ENCODE results near the gene SNCAIP. TPM values are rescaled to one million over a fixed set of nuclear protein-coding genes. Genes with fewer than 3 reads are reported as not detected.

Gene SNCAIP
- polyA plus RNA-seq, 1 experiment: 1.5 TPM

DNA sequence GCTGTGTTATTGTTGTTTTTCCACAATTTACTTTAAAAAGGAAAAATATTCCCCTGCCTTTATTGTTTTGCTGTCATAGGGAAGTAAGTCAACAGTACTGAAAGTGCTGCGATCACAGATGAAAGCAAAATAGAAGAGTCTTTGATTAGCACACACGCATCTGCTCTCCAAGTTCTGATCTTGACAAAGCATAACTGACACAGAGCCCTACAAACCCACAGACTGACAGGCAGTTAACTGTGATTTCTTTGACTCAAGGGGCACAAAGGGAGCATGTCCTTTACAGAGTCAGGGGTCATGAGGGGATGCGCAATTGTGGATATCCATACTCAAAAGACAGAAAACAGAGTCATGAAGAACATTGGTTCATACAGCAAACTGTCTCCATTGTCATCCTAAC is 123.7 kb downstream of the SNCAIP start:
- ChIA-PET CTCF (no interaction called here), POLR2A (no interaction called here)
- H3K27me3 ChIP-seq (ENCODE audit: control insufficient read depth, insufficient read depth, low read length): no peaks in the 10 kb centered on the region
- no peak for DNase-seq (ENCODE audit: low read depth)
- no peaks in the 10 kb centered on the region for H3K36me3 ChIP-seq (ENCODE audit: control insufficient read depth, insufficient read depth, low read length)
- TF ChIP-seq, protein P1, sequence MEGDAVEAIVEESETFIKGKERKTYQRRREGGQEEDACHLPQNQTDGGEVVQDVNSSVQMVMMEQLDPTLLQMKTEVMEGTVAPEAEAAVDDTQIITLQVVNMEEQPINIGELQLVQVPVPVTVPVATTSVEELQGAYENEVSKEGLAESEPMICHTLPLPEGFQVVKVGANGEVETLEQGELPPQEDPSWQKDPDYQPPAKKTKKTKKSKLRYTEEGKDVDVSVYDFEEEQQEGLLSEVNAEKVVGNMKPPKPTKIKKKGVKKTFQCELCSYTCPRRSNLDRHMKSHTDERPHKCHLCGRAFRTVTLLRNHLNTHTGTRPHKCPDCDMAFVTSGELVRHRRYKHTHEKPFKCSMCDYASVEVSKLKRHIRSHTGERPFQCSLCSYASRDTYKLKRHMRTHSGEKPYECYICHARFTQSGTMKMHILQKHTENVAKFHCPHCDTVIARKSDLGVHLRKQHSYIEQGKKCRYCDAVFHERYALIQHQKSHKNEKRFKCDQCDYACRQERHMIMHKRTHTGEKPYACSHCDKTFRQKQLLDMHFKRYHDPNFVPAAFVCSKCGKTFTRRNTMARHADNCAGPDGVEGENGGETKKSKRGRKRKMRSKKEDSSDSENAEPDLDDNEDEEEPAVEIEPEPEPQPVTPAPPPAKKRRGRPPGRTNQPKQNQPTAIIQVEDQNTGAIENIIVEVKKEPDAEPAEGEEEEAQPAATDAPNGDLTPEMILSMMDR (IDR thresholded peaks at IDR 0.05; ENCODE audit: insufficient read depth, low read depth, low read length): no peak
- H3K4me3 ChIP-seq (ENCODE audit: low read depth, low read length): no peak overlapping the region

DNA sequence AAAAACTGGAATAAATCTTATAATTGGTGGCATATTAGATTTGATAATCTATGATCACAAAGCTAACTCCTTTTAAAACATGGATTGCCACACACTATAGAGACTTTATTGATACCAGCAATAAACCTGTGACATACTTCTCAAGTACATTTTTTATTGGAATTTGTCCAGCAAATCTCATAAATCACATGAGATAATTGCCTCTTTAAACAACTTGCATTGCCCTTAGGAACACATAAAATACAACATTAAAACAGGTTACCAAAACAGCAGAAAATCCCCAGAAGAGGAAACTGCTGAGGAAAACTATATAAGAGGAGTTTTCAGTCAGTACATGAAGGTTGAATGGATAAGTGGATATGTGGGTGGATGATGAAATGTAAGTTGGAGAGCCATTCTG is 124.6 kb downstream of the SNCAIP start:
- ChIA-PET POLR2A (no interaction called here), CTCF (no interaction called here)
- no peak for DNase-seq (ENCODE audit: low read depth)
- Histone ChIP-seq H3K27me3 (ENCODE audit: control insufficient read depth, insufficient read depth, low read length) (no peaks in the 10 kb centered on the region), H3K4me3 (ENCODE audit: low read depth, low read length) (no peak overlapping the region), H3K36me3 (ENCODE audit: control insufficient read depth, insufficient read depth, low read length) (no peaks in the 10 kb centered on the region)
- TF ChIP-seq, protein P1 (IDR thresholded peaks at IDR 0.05; ENCODE audit: insufficient read depth, low read depth, low read length): no peak

DNA sequence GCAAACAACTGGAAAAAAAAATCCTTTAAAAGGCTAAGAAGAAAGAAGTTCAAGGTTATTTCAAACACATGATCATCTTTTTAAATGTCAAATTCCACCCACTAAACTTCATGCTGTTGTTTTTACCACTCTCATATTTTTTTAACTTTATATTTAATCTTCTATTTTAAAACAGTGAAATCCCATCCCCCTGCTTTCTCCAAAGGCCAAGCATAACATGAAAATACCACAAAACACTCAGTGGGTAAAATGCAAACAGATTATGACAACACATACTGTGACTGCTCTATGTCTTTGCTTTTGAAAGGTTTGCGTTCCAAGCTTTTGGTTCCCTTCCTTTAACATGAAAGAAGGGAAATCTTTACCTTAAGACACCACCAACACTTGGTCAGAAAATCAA is 127.6 kb downstream of the SNCAIP start:
- POLR2A ChIA-PET: no interaction called here

DNA sequence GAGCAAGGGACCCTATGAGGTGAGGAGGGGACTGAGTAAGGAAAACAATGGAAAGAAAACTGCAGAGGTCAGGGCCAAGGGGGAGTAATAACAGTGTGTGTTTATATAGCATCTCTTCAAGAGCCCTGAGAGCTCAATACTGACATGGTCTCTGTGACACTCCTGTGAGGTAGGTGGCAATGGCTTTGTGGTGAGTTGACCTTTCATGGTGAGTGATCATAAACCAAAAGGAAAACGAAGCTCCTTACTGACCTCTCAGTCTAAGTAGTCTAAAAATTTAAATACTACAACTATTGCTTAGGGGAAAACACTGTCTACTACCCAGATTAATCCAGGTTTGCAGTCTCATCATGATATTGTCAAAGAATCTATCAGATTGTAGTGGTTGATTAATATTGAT is 130.9 kb downstream of the SNCAIP start:
- ChIA-PET POLR2A (no interaction called here), CTCF (no interaction called here)
- H3K27me3 ChIP-seq (ENCODE audit: control insufficient read depth, insufficient read depth, low read length): no peaks in the 10 kb centered on the region
- TF ChIP-seq, protein P1 (IDR thresholded peaks at IDR 0.05; ENCODE audit: insufficient read depth, low read depth, low read length): no peak
- DNase-seq (ENCODE audit: low read depth): no peak
- no peak overlapping the region for H3K4me3 ChIP-seq (ENCODE audit: low read depth, low read length)
- H3K36me3 ChIP-seq (ENCODE audit: control insufficient read depth, insufficient read depth, low read length): no peaks in the 10 kb centered on the region

More for the DNA sequence above, 127.6 kb downstream of the SNCAIP start:
- CTCF ChIA-PET: no interaction called here
- no peaks in the 10 kb centered on the region for H3K36me3 ChIP-seq (ENCODE audit: control insufficient read depth, insufficient read depth, low read length)
- H3K27me3 ChIP-seq (ENCODE audit: control insufficient read depth, insufficient read depth, low read length): no peaks in the 10 kb centered on the region
- DNase-seq (ENCODE audit: low read depth): no peak
- no peak overlapping the region for H3K4me3 ChIP-seq (ENCODE audit: low read depth, low read length)
- TF ChIP-seq, protein P1 (IDR thresholded peaks at IDR 0.05; ENCODE audit: insufficient read depth, low read depth, low read length): no peak

DNA sequence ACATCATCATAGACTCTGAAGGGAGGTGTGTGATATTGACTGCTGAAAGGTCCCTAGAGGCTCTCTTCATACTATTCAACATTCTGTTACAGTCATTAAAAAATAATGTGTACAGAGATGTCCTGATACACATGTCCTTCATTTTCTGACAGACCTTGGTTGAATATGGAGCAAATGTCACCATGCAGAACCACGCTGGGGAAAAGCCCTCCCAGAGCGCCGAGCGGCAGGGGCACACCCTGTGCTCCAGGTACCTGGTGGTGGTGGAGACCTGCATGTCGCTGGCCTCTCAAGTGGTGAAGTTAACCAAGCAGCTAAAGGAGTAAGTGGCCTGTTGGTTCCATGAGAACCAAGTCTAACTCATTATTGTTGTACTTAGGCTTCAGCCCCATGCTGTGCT is 132.4 kb downstream of the SNCAIP start:
- DNase-seq (ENCODE audit: low read depth): no peak
- H3K27me3 ChIP-seq (ENCODE audit: control insufficient read depth, insufficient read depth, low read length): no peaks in the 10 kb centered on the region
- no peak overlapping the region for H3K4me3 ChIP-seq (ENCODE audit: low read depth, low read length)
- no peaks in the 10 kb centered on the region for H3K36me3 ChIP-seq (ENCODE audit: control insufficient read depth, insufficient read depth, low read length)
- ChIA-PET POLR2A (no interaction called here), CTCF (interaction anchor here (0.7 kb wide), 1 partner anchor 15 kb away, joined by 3 read pairs; no protein-coding TSS in a partner anchor)
- TF ChIP-seq, protein P1 (IDR thresholded peaks at IDR 0.05; ENCODE audit: insufficient read depth, low read depth, low read length): no peak

All from BJ (cell line).